Natural killer cell (primary cell): ENCODE measurements around the gene RGS6. TPM values are rescaled to one million over a fixed set of nuclear protein-coding genes. Genes with fewer than 3 reads are reported as not detected.

Experiments
- ATAC-seq, 3 donors: fragments of 150-1000 bp in 2 of 3; fragments of 200-7000 bp in 1 of 3; cut with Tn5 transposase; 1 replicate in 1 of 3; 2 replicates in 2 of 3; pipeline ENCODE4 v1.10.0; 2021; ENCODE audit warnings: mild to moderate bottlenecking in 2 of 3, moderate library complexity in 2 of 3
- DNase-seq, 2 donors: peaks; one replicate each; pipeline versions ENCODE4 v3.0.0 to v3.0.0-alpha.2; 2013 to 2021; ENCODE audit warnings: mixed read lengths in 1 of 2
- H3K27ac ChIP-seq: one replicate; pipeline ENCODE4 v1.5.1; 2013; ENCODE audit warnings: mild to moderate bottlenecking, low read length
- H3K27me3 ChIP-seq: one replicate; pipeline ENCODE4 v1.6.1; 2013; ENCODE audit warnings: low read length; ENCODE audit not compliant: control insufficient read depth, insufficient read depth
- H3K36me3 ChIP-seq: one replicate; pipeline ENCODE4 v1.6.1; 2013; ENCODE audit warnings: low read length; ENCODE audit not compliant: control insufficient read depth, insufficient read depth
- H3K4me1 ChIP-seq: one replicate; pipeline ENCODE4 v1.6.1; 2013; ENCODE audit warnings: low read length; ENCODE audit not compliant: control insufficient read depth, insufficient read depth
- H3K4me3 ChIP-seq: one replicate; pipeline ENCODE4 v1.5.1; 2013; ENCODE audit warnings: low read length
- H3K9me3 ChIP-seq: one replicate; pipeline ENCODE4 v1.6.1; 2013; ENCODE audit warnings: low read length; ENCODE audit not compliant: control insufficient read depth, insufficient read depth
- H3K27ac Mint-ChIP-seq, 2 donors: one replicate each; pipeline ENCODE4 v1.8.0; 2022; ENCODE audit warnings: mild to moderate bottlenecking in 2 of 2, mixed read lengths in 2 of 2, moderate library complexity in 1 of 2
- H3K27me3 Mint-ChIP-seq, 2 donors: one replicate each; pipeline ENCODE4 v1.8.0; 2022; ENCODE audit warnings: low read depth in 2 of 2, mixed read lengths in 2 of 2
- H3K36me3 Mint-ChIP-seq: one replicate; pipeline ENCODE4 v1.8.0; 2022; ENCODE audit warnings: mixed read lengths
- H3K4me1 Mint-ChIP-seq, 2 donors: one replicate each; pipeline ENCODE4 v1.8.0; 2022; ENCODE audit warnings: mixed read lengths in 2 of 2
- H3K4me3 Mint-ChIP-seq: one replicate; pipeline ENCODE4 v1.8.0; 2022; ENCODE audit warnings: mild to moderate bottlenecking, moderate library complexity, mixed read lengths
- H3K9me3 Mint-ChIP-seq, 2 donors: one replicate each; pipeline ENCODE4 v1.8.0; 2022; ENCODE audit warnings: mixed read lengths in 2 of 2
- CTCF ChIP-seq: fragments of 200-600 bp; IDR thresholded peaks from one replicate; pipeline ENCODE4 v1.8.0; 2022; ENCODE audit warnings: antibody characterized with exemption
- WGBS: methylation state at CpG from one replicate; pipeline ENCODE4 v1.1.7; 2013; ENCODE audit warnings: missing lambda C conversion rate; ENCODE audit not compliant: insufficient coverage; 5-methylcytosine and 5-hydroxymethylcytosine counted together
- intact Hi-C: fragments of 100-400 bp; cut with micrococcal nuclease; formaldehyde crosslinking; loops from one replicate; pipeline ENCODE4 v1.14.2; 2022
- total RNA-seq, 4 donors: library from RNA; stranded (reverse); fragments of 120-200 nt in 1 of 4; gene quantifications; one replicate each; pipeline versions ENCODE4 v1.2.3 to v1.2.4, GENCODE V29; 2013 to 2022

RGS6 gene
- total RNA-seq, 3 donors from 2014 or later (not counting 1 experiment from before 2014, with no cell fraction given) = 0.75 to 1.4 TPM; not detected in 1

DNA sequence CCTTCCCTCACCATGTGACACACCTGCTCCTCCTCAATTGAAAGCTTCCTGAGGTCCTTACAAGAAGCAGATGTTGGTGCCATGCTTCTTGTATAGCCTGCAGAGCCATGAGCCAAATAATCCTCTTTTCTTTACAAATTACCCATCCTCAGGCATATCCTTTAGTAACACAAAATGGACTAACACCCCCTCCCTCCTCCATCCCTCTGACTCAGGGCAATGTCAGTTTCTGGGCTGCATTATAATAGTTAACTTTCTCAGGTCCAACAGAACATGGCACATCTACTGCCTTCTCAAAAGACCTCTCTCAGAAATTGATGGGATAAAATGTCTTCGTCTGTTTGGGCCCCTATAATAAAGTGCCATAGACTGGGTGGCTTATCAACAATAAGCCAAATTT lies 674.6 kb downstream of the RGS6 start:
- TF ChIP-seq CTCF = no peak
- Histone ChIP-seq H3K27me3 (no peaks in the 10 kb centered on the region), H3K36me3 (no peaks in the 10 kb centered on the region), H3K4me3 (no peak overlapping the region), H3K27ac (no peak overlapping the region), H3K4me1 (peaks cover 7% of the 10 kb centered on the region), H3K9me3 (no peaks in the 10 kb centered on the region)
- 100% methylated on average over 1 of the region's 1 CpG for WGBS
- no peaks in the 10 kb centered on the region for H3K9me3 Mint-ChIP-seq
- peaks cover 73 to 98% of the 10 kb centered on the region in 2 donors for H3K27me3 Mint-ChIP-seq
- no peaks in the 10 kb centered on the region for H3K36me3 Mint-ChIP-seq
- intact Hi-C loops = no loop called here
- no peak overlapping the region for H3K4me3 Mint-ChIP-seq
- DNase-seq = no peak
- ATAC-seq = no peak
- peaks cover 0 to 14% of the 10 kb centered on the region in 2 donors for H3K4me1 Mint-ChIP-seq
- no peak overlapping the region for H3K27ac Mint-ChIP-seq

DNA sequence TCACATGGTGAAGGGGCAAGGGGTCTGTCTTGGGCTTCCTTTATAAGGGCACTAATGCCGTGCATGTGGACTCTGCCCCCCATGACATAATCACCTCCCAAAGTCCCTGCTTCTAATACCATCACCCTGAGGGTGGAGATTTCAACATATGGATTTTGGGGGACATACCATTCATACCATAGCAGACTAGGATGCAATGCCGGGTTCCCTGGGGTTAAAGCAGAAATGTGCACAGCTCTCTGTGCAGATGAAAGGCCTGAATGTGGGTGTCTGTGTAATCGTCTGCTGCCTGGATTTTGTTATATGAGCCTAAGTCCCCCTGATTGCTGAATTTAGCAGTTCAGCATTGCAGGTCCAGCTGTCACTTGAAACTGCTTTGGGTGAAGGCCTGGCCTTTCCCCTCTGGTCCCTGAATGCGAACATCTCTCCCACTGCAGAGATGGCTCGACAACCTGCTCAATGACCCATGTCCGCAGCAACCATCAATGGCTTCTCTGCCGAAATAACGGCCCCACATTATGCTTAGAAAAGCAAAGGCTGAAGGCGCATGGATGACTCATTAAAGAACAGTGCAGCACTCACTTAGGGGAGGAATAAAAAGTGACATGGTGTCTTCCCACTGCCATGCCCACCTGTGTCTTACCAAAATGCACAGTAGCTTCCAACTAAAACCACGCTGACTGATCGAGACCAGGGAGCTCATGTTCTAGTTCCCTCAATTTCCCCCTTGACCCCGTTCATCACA lies 675.3 kb downstream of the RGS6 start:
- DNase-seq (peak in 1 of 2 donors; percentile 7), ATAC-seq (no peak)
- H3K36me3 ChIP-seq = no peaks in the 10 kb centered on the region
- no peaks in the 10 kb centered on the region for H3K9me3 ChIP-seq
- Mint-ChIP-seq H3K4me3 (no peak overlapping the region), H3K27ac (no peak overlapping the region), H3K4me1 (peaks cover 0 to 14% of the 10 kb centered on the region in 2 donors), H3K36me3 (no peaks in the 10 kb centered on the region), H3K27me3 (peaks cover 75 to 98% of the 10 kb centered on the region in 2 donors), H3K9me3 (no peaks in the 10 kb centered on the region)
- no peaks in the 10 kb centered on the region for H3K27me3 ChIP-seq
- WGBS = 93% methylated on average over 11 of the region's 12 CpGs
- H3K4me3 ChIP-seq = no peak overlapping the region
- intact Hi-C loops = no loop called here
- H3K27ac ChIP-seq = no peak overlapping the region
- no peak for TF ChIP-seq CTCF
- H3K4me1 ChIP-seq = peaks cover 7% of the 10 kb centered on the region

GRCh38 chr14:72608391-72609204 lies 676.4 kb downstream of the RGS6 start:
- H3K27me3 ChIP-seq = no peaks in the 10 kb centered on the region
- 92% methylated on average over 7 of the region's 8 CpGs for WGBS
- peaks cover 0 to 14% of the 10 kb centered on the region in 2 donors for H3K4me1 Mint-ChIP-seq
- H3K4me3 ChIP-seq = no peak overlapping the region
- H3K27me3 Mint-ChIP-seq = peaks cover 76 to 95% of the 10 kb centered on the region in 2 donors
- no peaks in the 10 kb centered on the region for H3K9me3 ChIP-seq
- DNase-seq (peak in 1 of 2 donors; percentile 8), ATAC-seq (no peak)
- no peaks in the 10 kb centered on the region for H3K36me3 Mint-ChIP-seq
- no peak overlapping the region for H3K27ac Mint-ChIP-seq
- no peak overlapping the region for H3K4me3 Mint-ChIP-seq
- H3K9me3 Mint-ChIP-seq = no peaks in the 10 kb centered on the region
- intact Hi-C loops = no loop called here
- TF ChIP-seq CTCF = no peak
- no peak overlapping the region for H3K27ac ChIP-seq
- no peaks in the 10 kb centered on the region for H3K36me3 ChIP-seq
- H3K4me1 ChIP-seq = peaks cover 7% of the 10 kb centered on the region
